CD4-positive, alpha-beta T cell treated with Interferon alpha-2 for 1 hour (primary cell): ENCODE results near the gene MUC2.

Experiments used
- DNase-seq, 2 donors: peaks; one replicate each; pipeline ENCODE4 v3.0.0-alpha.2; 2020 to 2022

MUC2 gene

GRCh38 chr11:1052133-1053011 is 22.3 kb upstream of the MUC2 start:
- DNase-seq, result no peak

DNA sequence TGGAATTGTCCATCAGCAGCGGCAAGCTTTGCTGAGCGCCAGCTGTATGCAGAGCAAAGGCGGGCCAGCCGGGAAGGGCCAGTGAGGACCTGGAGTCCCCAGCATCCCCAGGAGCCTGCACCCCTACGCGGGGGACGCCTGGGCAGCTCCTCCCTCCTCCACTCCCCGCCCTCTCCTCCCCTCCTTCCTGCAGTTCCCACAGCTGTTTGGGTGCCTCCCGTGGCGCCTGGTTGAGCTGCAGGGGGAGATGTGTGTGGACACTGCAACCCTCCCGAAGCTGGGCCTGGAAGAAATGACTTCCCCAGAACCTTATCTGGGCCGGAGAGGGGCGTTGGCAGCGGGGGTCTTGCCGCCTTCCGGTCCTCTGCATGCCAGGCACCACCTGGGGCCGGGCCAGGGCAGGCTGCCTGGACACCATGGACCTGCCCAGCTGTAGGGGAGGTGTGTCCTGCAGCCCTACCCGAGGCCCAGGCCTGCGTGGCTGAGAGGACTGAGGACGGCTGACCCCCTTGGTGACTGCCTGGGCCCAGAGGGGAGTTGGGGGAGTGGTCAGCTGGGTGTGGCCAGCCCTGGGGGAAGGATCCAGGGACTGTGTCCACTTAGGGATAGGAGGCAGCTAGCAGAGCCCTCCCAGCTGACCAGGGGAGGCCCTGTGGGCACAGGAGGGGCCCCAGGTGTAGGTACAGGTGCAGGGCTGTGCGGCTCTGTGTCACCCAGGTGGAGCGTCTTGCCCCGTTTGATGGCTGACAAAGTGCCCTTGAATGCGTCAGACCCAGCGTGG is 21.4 kb upstream of the MUC2 start:
- no peak for DNase-seq

GRCh38 chr11:1054143-1055108 is 20.2 kb upstream of the MUC2 start:
- no peak for DNase-seq

- no peak for DNase-seq
Observed at GRCh38 chr11:1055109-1055703, 19.5 kb upstream of the MUC2 start.

DNA sequence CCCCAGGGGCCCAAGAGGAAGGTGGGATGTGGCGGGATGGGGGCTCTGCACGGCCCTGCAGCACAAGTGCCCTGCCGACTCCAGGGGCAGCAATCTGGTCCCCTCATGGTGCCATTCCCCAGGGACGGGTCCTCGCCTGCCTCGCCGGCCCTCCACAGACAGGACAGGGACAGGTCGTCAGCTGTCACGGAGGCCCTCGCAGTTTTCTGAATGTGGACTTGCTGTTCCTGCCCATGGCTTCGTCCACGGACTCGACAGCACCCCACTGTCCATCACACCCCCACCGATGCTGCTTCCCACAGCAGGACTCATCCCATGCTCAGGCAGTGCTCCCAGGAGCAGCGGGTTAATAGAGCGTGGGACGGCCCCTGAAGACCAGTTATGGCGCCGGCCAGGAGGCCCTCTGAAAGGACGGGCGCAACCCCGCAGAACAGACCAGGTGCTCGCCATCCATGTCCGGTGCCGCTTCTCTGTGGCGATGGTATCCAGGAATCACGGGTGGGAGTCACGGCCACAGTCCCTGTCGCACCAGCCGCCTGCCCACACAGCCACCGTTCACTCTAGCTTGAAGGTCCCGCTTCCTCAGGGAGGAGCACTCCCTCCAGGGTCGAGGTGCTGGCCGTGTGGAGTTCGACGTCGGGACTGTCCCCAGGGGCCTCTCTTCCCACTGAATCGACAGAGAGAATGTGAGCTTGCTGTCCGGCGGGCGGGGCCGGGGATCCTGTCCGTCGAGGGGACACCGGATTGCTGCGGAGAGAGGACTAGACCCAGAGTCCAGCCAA is 18.5 kb upstream of the MUC2 start:
- DNase-seq, result no peak

DNA sequence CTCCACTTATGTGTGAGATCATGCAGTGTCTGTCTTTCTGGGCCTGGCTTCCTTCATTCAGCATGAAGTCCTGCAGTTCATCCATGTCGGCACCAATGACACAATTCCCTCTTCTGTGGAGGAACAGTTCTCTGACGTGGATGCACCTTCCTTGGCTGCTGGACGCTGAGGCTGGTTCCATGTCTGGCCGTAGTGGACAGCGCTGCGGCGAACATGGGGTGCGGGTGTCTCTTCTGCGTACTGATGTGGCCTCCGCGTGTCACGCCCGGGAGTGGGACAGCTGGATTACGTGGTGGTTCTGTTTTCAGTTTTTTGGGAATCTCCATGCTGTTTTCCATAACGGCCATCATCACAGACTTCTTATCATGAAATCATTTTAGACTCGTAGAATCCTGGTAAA is 16.9 kb upstream of the MUC2 start:
- DNase-seq, result no peak

DNA sequence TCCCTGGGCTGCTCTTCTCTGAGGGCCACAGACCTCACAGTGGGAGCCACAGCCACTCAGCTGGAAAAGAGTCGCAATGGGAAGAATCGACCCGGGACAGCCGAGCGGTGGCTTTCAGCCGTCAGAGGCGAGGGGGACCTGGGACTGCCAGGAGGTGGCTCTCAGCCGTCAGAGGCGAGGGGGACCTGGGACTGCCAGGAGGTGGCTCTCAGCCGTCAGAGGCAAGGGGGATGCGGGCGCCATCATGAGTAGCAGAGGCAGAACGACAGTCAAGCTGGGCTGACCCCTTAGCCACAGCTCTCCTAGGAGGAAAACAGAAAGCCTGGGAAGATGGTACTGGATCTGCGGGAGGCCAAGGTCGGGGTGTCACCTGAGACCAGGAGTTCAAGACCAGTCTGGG is 14.9 kb upstream of the MUC2 start:
- DNase-seq, result no peak

GRCh38 chr11:1060410-1060809 is 14.3 kb upstream of the MUC2 start:
- no peak for DNase-seq

DNA sequence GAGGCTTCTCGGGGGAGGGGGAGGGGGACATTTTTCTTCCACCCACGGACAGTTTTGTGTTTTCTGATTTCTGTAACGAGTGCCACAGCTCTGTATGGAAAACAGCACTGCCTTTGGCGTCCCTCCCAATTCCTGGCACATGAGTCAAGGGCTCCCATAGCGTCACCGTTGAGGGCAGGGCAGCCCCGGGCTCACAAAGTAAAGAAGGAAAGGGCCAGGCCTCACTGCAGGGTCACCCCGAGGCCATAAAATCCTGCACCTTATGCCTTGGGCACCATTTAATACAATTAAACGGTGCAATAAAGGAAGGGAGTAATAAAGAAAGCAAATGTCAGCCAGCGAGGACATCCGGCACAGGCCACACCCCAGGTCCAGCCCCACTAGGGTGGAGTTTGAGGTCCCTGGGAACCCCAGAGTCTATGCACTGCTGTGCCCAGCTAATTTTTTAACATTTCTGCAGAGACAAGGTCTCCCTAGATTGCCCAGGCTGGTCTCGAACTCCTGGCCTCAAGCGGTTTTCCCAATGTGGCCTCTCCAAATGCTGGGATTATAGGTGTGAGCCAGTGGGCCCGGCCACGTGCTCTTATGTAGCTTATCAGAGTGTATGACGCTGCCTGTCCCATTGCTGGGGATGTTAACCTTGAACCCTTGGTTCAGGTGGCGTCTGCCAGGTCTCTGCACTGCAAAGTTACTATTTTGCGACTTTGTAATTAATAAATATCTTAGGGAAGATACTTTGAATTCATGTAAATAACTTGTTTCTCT is 13.6 kb upstream of the MUC2 start:
- DNase-seq, result no peak

GRCh38 chr11:1062075-1062820 is 12.4 kb upstream of the MUC2 start:
- no peak for DNase-seq

GRCh38 chr11:1064167-1064566 is 10.5 kb upstream of the MUC2 start:
- no peak for DNase-seq

GRCh38 chr11:1067812-1068496 is 6.7 kb upstream of the MUC2 start:
- DNase-seq, result no peak

DNA sequence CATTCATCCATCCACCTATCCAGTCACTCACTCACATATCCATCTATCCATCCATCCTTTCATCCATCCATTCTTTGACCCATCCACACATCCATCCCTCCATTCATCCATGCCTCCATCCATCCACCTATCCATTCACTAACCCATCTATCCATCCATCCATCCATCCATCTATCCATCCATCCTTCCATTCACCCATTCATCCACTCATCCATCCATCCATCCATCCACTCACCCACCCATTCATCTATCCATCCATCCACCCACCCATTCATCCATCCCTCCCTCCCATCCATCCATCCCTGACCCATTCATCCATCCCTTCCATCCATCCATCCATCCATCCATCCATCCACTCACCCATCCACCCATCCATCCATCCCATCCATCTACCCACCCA is 4.9 kb upstream of the MUC2 start:
- no peak for DNase-seq

DNA sequence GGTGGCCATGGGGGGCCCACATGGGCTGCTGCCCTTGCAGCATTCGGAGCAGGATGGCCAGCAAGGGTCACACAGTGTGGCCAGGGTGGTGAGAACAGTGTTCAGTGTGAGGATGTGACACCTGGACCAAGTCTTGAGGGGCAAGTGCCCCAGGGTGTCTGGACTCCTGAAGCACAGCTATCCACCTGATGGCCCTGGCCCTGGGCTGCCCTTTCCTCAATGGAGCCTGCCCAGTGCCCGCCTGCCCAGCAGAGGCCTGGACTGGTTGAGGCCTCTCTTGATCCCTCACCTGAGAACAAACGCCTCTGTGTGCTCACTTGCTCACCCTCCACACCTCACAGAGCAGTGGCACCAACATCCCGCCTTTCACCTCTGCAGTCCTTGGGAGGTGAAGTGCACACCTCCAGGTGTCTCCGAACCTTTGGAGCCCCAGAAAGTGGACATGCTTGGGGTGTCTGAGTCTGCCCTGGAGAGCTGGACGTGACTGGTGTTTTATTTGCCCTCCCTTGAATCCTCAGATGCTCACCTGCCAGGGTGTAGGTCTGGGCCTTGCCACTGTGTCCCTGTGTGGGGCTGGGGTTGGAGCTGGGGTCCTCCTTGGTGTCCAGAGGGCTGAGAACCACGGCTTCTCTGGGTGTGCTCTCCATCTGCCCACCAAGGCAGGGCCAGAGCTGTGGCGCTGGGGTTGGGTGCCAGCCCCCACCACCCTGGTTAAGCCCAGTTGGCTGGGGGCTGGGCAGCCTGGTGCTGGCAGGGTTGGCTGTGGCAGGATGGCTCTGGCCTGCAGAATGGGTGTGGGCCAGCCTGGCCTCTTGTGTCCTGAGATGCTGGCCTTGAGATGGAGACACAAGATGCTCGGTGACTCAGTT is 3.8 kb upstream of the MUC2 start:
- DNase-seq, result no peak

GRCh38 chr11:1071571-1072115 is 3.0 kb upstream of the MUC2 start:
- DNase-seq, result no peak

DNA sequence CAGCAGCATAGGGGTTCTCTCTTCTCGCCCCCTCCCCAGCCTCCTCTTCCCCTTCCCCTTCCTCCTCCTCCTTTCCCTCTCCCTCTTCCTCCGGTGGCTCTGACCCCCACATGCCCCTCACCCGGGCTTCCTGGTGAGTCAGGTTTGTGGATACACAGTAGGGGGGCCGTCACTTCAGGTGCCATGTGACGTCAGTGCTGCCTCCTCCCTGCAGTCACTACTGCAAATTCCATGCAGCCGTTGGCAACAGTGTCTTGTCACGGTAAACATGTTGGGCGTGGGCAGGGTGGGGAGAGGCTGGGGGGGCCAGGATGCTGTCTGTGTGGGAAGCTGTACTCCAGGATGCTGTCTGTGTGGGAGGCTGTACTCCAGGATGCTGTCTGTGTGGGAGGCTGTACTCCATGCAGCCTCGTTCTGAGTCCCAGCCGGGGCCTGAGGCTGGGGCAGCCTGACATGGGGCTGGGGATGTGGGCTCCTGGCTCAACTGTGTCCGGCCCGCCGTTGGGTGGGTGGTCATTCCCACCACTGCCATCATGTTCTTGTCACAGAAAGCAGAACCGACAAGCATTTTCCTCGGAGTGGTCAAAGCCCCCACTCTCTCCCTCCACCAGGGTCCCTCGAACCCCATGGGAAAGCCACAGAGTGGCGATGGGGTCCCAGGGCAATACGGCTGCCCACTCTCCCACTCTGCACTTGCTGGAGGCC is 2.4 kb upstream of the MUC2 start:
- no peak for DNase-seq

- no peak for DNase-seq
Observed at GRCh38 chr11:1072821-1073231, 1.8 kb upstream of the MUC2 start.
